ENCODE data around the gene SMYD3.

The SMYD3 gene

DNA sequence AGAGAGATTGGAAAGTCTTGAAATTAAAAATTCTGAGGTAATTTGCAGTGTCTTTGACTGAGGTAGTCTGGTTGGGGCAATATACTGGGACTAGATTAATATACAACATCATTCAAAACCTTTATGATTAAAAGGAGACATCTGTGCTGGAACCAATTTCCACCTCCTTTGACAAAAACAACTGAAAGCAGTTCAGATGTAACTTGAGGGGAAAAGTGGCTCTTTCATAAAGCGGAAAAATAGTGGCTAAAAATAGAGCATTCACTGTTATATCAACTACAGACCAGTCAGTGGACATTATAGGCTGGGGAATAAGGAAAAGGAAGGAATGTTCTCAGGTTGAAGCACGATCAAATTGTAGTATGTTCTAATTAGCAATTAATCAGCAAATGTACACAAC, 635.9 kb downstream of the SMYD3 start:
- no peak for DNase-seq (ENCODE audit: low spot score)

DNA sequence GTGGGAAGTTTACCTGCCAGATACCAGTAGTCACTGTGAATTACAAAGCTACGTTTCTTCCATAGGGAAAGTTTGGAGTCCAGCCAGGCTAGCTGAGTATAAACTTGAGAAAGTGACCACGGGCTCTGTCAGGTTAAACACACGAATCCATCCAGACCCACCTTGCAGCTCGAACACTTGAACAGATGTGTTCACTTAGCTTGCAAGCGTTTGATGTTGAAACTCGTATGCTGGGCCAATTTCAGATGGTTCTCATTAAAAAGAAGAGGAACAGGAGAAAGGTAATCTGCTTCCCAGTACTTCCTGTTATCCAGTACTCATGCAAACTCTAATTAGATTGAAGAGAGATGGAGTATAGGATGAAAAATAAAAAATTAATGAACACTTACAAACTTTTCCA, 636.4 kb downstream of the SMYD3 start:
- DNase-seq (ENCODE audit: low spot score) = no peak

DNA sequence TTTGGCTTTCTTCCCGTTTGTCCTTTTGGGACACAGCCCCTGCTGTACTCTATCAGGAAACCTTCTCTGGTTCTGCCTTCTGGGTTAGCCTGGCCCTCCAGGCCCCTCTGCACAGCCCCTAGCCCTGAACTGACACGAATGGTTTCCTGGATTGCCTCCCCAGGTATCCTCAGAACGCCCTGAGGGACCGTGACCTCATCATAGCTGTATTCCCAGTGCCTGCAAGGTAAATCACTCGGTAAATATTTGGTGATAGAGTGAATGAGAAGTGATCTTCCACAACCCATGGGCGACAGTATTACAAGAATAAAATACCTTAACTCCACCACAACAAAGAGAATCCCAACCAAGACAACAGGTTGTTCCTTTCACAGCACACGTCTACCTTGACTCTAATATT, 637.2 kb downstream of the SMYD3 start:
- DNase-seq (ENCODE audit: low spot score) = no peak

DNA sequence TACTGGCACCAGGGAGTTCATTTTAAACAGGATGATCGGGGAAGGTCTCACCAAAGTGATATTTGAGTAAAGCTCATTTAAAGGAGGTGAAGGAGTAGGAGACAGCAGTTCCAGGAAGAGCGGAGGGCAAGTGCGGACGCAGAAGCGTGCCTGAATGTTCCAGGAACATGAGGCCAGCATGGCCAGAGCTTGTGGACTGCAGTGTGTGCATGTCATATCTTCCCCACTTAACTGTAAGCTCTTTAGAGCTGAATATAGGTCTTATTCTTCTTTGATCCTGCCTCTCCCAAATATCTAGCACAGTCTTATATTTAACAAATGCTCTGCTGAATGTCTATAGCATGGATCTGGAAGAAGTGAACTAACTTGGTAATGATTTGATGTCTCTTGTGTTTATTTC, 639.3 kb downstream of the SMYD3 start:
- no peak for DNase-seq (ENCODE audit: low spot score)

DNA sequence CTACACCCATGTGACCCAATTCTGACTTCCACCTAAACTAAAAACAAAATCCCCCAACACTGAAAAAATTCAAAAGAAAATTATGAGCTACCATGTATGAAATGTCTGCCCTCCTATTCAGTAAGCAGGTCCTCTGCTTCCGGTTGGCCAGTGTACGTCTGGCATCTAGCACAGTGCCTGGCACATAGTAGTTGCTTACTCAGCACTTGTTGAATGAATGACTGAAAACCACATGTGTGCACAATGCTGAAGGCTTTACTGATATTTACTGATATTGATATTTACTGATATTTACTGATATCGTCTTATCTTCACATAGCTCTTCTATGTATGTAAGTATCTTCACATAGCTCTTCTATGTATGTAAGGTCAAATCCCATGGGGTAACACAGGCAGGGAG, 642.2 kb downstream of the SMYD3 start:
- DNase-seq (ENCODE audit: low spot score) = no peak

DNA sequence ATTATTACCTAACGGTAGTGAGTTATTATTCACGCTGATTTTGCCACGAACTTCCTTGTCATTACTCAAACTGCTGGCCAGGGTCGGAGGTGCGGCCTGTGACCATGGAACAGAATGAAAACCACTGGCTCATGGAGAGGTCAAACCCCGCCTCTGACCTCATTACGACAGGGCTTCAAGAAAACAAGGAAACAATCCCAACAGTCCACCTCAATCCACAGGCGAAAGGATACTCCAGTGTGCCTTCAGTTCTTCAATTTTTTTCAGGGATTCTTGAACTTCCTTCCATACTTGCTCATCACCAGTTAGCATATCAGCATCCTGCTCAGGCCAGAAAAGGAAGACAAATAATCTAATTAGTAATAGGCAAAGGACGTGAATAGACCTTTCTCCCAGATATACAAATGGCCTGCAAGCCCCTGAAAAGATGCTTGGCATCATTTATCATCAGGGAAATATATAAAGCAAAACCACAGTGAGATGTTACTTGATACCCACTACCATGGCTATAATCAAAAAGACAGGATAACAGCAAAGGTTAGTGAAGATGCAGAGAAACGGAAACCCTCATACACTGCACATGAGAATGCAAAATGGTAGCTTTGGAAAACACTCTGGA, 643.4 kb downstream of the SMYD3 start:
- DNase-seq (ENCODE audit: low spot score) = no peak

DNA sequence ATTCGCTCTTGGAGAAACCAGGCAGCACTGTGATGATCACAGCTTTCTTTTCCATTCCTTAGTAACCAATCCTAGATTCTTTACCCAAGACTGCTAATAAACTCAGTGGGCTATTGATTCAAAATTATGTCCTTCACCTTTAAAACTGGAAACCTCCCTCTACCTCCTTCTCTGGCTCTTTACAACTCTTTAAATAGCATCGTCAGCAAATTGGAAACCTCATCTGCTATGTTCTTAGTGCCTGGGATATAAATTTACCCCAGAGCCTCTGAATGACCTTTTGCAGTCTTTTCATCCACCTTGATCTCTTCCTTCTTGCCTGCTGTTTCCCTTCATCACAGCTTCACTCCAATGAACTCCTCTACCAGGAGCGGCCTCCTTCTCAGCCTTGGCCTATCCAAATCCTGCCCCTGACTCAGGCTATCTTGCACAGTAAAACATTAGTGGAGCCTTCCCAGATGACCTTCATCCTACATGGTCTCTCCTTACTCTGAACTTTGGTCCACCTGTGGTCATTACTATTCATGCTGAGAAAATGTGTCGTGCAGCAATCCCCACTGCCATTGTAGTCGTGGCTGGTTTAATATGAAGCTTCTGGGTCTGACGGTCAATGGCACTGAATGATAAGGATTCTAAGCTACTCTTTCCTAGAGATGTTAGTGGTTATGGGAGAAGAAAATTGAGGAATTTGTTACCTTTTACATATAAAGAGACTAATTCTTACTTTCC, 644.1 kb downstream of the SMYD3 start:
- DNase-seq (ENCODE audit: low spot score) = no peak

DNA sequence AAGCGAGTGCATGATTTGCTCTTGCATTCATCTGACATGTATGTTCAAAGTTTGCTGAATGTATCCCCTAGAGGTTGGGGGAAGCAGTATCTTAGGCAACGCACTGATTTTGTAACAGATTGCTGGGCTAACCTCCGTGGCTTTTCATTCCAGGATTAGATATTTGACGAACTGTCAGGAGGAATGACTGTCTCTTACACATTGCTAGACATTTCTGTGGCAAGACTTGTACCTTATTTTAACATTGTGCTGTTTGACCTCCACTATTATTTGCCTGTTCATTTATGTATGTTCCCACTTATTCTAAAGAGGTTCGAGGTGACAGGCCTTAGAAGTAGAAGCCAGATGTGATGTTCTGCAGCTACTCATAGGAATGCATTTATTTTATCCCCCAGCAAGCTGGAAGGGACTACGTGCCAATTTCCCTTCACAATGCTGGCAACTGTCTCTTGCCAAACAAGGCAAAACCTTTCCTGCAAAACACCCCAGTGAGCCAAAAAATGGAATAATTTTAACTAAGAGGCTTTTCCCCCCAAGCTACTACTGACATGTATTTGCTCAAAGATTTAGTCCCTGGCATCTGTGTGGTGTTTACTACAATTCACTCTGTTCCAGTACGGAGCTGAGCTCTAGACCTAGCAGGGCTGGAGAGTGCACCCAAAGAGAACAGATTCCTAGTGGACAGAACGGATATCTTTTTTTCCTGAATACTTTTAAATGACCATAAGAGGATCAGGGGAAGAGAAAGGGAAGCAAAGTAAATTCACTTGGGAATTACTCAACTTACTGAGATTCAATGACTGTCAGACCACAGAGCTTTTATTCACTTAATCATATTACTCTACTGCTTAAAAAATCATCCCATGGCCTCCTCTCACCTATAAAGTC, 646.2 kb downstream of the SMYD3 start:
- no peak for DNase-seq (ENCODE audit: low spot score)

DNA sequence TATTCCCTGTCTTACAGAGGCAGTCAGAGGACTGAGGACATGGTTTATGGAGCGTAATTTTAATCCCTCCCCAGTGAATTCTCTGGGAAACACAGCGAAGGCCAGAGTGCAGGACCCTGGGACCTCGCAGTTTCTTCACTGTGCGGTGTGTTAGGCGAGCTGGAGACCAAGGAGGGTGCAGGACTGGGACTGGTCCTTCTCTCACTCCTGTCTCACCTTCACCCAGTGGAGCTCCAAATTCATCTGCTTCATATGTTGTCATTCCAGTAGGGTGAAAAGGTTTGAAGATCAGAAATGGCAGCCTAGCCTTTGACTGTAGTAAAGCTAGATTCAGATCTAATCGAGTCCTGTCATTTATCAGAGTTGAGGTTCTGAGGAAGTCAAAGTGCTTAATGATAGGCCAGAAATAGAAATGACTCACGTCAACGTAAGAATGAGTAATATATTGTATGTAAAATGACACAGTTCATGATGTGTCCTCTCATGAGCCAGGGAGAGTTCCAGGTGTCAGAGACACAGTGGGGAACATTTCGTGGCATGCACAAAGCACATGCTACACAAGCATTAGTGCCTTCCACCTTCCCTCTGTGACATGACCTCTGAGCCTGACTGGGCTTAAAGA, 647.5 kb downstream of the SMYD3 start:
- no peak for DNase-seq (ENCODE audit: low spot score)

DNA sequence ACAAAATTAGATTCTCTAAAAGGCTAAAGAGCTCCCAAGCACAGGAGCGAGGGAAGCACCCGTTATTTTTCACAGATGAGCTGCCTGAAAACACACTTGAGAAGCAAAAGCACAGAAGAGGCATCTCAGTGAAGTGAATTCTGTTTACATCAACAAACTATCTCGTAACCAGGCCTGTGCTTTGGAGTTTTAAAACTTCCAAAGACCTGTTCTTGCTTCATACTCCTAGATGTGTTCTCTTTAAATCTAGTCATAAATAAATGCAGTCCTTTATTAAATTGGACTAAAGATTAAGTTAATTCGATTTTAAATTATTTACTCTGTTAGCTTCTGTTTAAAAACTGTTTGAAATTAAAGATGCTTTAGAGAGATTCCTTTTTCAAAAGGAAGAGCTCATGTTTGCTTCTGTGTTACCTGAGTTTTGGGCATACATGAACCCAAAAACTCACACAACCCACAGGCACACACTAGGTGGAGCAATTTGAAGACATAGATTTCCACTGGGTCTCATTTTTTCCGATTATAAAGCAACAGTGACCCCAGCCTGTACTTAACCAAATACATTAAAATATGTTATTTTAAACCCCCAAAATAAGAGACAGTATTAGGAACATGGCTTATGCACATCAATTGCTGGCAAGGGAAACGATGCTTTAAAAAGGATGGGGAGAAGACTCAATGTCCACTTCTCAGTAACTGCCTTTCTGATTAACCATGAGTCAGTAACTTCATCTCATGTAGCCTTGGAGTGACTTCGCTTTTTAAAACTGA, 648.2 kb downstream of the SMYD3 start:
- DNase-seq (ENCODE audit: low spot score) = no peak

DNA sequence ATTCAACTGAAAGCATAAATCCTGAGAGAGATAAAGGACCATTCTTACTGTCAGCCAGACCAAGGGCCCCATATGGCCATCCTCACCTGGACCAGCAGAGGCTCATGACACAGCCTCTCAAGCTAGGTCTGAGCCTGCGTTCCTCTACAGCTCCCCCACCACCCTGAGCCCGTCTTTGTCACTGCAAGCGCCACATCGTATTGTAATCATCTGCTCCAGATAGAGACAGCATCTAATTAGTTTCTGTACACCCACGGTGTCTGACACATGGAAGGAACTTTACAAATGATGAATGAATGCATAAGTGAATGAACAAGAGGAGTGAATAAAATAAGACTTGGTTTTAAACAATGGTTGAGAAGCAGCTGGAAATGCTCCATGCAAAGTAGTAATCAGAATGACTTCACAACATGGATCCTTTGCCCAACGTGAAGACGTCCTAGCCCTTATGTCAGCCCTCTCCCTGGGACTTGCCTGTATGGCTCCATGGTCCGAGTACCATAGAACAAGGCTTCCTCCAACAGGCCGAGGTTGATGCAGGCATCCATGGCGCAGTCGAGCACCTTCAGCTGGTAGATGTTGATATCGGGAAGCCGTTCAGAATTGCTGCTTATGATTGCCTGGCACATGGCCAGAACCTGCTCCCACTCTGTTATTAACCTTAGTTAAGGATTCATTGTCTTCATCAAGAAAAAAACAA, 648.9 kb downstream of the SMYD3 start:
- DNase-seq (ENCODE audit: low spot score) = peak; percentile 60

DNA sequence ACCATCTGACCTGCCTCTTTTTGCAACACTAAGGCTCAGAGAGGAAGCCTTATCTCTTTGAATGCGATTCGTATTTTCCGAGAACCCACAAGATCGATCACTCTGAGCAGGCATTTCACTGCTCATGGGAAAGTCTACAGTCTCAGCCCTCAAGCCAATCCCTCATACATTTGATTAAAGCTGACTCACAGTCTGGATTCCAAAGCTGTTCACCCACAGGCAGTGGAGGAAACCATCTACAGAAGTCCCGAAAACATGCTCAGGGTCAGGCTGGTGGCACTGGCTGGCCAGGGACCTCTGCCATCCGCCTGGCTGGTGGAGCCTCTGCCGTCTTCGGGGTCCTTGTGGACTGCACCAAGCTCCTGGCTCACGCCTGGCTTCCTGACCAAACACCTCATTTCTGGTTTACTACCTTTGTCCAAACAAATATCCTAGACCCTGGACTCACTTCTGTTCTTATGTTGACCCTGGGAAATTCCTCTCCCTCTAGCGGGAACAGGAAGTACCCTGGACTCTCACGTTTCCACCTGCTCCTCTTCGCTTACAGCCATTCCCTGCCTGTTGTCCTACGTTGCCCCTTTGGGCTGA, 650.0 kb downstream of the SMYD3 start:
- no peak for DNase-seq (ENCODE audit: low spot score)

DNA sequence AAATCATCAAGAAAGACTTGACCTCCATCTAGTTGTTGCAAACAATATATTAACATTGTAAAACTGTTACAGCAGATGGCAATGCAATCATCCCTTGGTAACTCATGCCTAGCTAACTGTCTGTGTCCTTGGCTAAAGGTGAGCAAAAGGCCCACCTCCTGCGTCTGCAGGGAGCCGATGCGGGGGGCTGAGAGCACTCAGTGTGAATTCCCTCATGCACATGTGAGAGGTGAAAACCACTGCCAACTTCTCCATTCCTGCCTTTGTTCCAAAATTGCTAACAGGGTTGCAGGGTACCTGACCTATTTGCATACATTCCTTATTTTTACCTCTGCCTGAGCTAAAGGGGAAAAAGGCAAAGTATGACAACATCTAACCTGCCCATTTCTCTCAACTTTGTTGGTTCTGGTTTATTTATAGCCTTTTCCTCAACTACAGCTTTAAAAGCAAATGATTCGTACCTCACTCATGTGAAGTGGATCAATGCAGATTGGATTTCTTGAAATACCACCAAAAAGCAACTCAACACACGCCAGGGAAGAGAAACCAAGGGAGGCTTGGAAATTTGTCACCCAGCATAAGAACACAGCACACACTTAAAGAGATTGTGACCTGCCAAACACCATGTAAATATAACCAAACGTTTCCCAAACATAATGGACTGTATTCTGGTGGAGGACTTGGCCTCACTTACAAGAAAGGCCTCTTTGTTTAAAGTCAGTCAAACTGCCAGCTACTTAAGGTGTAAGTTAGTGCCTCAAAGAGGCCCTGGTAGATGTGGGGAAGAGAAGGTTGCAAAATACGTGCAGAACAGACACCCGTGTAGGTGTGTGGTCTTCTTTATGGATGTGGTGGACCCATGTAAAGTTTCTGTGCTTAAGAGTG, 651.0 kb downstream of the SMYD3 start:
- DNase-seq (ENCODE audit: low spot score) = no peak

DNA sequence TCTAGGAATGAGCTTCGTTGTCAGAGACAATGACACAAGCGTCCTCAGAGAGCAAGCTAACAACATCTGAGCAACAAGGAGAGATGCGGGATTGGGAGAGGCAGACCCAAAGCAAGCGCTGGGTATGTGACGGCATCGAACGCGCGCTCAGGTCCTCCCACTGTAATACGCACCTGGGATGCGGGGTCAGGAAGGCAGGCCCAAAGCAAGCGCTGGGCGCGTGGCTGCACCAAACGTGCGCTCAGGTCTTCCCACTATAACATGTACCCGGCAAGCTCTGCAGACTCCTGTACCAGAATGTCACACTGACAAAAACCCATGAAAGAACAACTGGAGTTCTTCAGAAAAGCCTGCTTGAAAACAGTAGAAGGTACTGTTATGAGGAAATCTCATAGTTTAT, 653.8 kb downstream of the SMYD3 start:
- DNase-seq (ENCODE audit: low spot score) = no peak

DNA sequence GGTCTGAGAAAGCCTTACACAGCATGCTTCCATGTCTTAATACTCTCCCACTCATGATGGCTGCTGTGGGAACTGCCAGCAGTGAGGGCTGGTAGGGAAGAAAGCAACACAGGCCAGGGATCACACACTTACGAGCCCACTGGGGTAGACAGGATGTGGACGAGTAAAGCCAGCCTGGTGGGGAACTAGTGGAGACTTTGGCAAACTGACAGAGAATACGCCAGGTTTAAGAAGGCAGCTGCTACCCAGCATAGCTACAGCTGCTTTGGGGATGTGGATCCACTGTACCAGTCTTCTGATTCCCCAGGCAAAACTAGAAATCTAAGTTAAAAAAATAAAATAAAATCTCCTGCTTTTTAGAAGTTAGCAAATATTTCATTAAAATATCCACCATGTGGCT, 664.0 kb downstream of the SMYD3 start:
- no peak for DNase-seq (ENCODE audit: low spot score)

DNA sequence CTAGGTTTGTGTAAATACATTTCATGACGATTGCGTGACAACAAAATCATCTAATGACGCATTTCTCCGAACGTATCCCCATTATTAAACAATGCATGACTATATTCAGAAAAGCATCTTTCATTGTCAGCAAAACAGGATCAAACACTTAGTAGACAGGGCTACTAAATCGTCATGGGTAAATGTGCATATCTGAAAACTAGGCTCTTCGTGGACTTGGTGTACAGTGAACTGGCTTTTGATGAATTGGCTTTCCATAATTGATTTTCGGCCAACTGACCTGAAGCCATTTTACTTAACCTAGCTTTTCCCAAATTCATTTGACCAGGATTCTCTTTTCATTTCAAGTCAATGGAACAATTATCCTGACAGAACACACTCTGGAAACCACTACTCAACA, 665.0 kb downstream of the SMYD3 start:
- no peak for DNase-seq (ENCODE audit: low spot score)

DNA sequence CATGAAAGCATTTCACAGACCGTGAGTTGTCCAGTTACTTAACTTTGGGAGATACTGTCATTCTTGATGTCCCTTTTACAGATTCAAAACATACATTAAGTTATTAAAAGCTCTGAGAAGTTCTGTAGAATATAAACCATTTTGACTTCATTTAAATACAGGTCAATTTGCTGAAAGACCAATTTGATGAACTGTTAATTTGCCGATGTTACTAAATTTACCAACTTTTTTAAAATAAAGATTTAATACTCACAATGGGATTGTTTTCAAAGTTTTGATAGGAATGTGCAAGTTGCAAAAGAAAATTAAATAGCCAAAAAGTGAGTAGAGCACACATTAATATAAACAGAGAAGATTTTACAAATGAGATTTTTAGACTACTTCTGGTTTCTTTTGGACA, 666.1 kb downstream of the SMYD3 start:
- no peak for DNase-seq (ENCODE audit: low spot score)

DNA sequence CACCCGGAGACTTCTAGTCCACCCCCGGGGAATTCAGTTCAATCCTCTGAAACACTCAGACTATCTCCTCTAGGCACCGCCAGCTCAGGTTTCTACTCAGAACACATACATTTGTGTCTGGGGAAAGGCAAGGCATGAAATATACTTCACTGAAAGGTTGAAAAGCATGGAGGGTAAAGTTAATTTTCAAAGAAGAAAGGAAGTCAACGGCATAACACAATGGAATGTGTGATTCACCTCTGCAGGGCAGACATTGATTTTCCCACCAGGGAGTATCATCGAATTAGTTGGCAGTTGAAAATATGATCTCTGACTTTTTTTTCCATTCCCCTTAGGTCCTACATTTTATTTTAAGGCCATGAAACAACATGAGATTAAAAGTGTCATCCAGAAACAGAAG, 669.4 kb downstream of the SMYD3 start:
- no peak for DNase-seq (ENCODE audit: low spot score)

DNA sequence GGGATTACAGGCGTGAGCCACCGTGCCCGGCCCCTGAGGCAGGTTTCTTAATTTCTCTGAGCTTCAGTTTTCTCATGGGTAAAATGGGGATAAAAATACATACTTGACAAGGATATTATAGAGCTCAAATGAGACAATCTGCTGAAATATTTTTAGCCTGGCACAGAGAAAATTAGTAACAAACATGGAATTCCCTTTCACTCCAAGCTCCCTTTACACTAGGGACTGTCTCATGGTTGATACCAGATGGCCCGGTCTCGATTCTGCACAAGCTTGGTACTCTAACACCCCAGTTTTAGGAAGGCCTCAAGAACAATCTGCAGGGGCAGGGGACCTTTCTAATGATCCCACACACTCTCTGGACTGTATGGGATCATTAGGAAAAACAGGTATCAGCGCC, 671.7 kb downstream of the SMYD3 start:
- DNase-seq (ENCODE audit: low spot score) = no peak

DNA sequence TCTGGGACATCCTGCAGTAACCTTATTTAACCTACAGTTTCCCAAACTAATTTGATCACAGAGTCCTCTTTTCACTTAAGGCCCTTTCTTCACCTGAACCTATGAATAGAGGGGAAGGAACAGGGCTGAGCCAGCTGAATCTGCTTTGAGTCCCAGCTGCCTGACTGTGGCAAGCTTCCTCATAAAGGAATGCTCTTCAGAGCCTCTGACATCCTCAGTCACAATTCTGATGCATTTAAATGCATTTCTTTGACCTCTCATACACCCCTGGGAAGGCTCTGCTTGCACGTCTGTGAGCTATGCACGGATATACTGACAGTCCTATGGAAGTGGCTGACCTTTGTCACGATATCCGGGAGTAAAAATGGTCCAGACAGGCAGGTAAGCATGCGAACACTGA, 673.1 kb downstream of the SMYD3 start:
- no peak for DNase-seq (ENCODE audit: low spot score)

Measured in Ammon's horn (tissue), 1 donor.